Activated T-helper 1 cell treated with Interleukin-2 at 50 U/mL for 16 hours (primary cell): Measurements from ENCODE around the gene FKBP9.
"Not testable (repeated sequence)": the region's sequence is repeated elsewhere in the genome, so short reads cannot be mapped to it uniquely, and the experiment has no call there.

Experiments
- DNase-seq: peaks from one replicate; pipeline ENCODE4 v3.0.0-alpha.2; 2020; ENCODE audit warnings: low read depth

Gene FKBP9

DNA sequence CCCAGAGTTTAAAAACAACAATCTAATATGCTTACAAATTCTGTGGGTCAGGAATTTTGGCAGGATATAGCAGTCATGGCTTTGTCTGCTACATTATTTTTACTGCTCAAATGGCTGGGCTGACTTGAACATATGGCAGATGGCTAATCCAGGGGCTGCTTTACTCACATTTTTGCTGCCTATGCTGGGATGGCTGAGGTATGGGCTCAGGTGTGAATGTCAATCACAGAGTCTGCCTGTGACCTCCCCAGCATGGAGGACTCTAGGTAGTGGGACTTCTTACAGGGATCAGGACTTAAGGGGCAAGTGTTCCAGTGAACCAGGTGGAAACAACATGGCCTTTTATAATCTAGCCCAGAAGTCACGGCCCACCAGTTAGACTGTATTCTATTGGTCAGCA is 4.4 kb upstream of the FKBP9 start:
- DNase-seq = no peak

DNA sequence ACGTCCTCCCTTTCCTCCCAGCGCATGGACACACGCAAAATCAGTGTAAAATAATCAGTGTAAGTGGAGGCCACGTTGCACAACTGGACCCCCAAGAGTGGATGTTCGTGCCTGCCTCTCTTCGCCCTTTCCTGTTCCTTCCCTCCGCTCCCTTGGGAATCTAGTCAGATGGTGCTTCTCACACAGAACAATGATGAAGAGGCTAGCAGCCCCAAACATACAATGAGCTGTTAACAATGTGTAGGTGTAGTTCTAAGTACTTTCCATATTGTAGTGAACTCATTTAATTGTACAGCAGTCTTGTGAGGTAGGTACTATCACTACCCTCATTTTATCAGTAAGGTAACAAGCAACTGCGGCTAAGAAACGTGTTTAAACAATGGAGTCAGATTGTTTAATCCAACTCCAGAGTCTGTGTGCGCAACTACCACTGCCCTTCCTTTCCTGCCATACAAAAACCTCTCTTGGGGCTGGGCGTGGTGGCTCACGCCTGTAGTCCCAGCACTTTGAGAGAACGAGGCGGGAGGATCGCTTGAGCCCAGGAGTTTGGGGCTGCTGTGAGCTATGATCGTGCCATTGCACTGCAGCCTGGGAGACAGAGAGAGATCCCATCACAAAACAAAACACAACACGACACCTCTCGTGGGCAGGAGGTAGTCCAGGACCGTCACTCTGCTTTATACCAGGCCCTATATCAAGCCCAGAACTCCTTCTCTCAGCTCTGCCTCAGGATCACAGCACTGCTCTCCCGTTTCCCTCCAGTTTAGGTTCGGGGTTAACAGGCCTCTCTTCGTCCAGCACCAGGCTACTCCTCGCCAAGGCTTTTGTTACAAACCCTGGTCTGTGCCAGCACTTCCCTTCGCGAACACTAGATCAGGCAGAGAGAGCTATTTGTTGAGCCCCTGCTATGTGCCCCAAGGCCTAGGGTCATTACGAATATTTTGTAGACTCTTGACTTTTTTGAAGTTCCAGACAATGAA is 1.1 kb downstream of the FKBP9 start:
- no peak for DNase-seq

DNA sequence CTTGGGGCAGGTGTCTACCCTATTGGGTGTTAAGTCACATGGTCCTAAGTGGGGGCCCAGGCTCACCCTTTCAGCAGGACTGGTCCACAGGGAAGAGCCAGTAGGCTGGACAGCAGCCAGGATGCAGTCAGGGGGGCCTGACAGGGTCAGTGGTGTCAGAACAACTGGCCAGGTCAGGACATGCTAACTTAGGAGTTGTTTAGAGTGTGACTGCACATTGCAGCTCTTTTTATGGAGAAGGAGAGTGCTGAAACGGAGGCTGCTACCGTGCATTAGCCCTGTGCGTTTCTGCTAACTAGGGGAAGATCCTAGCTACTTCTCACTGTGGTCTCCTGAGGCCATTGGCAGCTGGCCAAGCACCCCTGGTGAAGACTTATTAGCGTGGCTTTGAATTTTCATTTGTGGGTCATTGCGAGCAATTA is 6.7 kb downstream of the FKBP9 start:
- DNase-seq = not testable (repeated sequence)

DNA sequence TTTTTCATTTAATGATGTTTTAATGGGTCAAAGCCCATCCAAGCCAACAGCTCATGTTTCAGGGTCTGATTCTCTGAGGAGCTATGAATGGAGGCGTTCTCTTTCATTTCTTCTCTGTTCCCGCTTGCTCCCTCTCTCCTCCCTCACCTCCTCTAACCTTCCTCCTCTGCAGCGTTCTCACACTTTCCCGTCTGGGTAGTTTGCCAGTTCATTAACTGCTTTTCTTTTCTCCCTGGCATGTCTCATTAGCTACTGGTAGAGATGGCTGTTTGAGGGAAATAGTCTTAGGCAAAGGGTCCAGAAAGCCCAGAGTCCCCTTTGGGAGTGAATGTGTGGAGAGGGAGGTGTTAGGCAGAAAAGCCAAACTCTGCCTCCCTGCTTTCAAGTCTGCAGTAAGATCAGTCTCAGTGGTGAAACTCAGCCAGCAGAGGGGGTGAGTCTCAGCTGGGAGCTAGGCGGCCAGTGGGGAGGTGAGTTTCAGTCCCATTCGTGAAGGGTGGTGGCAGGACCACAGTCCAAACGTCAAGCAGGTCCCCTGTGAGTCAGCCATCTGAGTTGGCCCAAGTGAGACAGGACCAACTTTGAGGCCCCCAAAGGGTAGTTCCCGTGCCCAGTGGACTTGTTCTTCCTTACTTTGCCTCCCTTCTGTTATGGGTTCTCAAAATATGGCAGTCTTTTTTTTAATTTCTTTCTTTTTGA is 7.4 kb downstream of the FKBP9 start:
- not testable (repeated sequence) for DNase-seq

DNA sequence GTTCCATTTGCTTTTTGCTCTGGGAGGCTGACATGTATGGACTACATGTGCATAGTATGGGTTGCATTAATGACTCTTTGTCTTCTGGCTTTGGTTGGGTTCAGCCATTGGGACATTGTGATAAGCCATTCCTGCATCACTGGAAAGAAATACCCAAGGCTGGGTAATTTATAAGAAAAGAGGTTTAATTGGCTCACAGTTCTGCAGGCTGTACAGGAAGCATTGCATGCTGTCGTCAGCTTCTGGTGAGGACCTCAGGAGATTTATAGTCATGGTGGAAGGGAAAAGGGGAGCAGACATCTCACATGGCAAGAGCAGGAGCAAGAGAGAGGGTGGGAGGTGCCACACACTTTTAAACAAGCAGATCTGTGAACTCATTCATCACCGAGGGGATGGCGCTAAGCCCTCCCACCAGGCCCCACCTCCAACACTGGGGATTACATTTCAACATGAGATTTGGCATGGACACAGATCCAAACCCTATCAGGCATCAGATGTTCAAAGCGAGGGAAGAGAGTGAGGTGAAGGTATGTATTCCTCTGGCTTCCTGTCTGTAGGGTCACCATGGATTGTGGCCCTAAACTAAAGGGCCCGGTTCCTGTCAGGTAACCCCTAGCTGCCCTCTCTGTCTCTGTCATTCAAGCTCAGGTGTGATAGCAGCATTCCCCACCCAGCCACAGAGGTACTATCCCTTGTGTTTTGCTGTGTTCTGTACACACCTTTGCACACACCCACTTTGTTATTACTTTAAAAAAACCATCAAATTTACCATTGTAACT is 9.4 kb downstream of the FKBP9 start:
- not testable (repeated sequence) for DNase-seq

DNA sequence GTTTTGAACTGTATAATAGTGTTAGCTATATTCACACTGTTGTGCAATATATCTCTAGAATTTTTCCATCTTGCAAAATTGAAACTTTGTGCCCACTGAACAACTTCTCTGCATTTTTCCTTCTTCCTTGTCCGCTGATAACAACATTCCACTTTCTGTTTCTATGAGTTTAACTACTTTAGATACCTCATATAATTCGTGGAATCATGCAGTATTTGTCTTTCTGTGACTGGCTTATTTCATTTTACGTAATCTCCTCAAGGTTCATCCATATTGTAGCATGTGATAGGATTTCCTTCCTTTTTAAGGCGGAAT is 10.0 kb downstream of the FKBP9 start:
- DNase-seq = not testable (repeated sequence)

DNA sequence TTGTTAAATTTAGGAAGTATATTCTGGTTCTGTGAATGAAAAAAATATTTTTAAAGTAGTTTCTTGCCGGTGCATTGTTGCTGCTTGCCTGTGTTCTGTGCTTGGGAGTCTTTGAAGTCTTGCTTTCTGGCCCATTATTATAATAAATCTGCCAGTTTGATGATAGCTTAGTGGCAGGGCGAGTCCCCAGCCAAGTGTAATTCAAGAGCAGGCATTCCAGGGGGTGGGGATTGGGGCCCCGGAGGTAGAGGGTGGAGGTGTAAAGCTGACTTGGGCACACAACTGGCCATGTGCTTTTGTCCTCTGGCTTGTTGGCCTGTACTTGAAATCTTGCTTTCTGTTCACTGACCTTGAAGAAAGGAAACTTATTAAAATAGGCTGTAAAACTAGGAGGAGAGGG is 14.7 kb downstream of the FKBP9 start:
- not testable (repeated sequence) for DNase-seq

DNA sequence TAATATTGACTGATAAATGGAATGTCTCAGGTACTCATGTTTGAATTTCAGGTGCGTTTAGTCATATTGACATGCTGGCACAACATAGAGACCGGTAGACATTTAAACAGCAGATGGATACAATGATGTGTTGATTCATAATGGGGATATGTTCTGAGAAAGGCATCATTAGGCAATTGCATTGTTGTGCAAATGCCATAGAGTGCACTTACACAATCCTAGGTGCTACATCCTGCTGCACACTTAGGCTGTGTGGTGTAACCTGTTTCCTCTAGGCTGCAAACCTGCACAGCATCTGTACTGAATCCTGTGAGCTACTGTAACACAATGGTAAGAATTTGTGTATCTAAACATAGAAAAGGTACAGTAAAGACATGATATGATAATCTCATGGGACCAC is 19.9 kb downstream of the FKBP9 start:
- DNase-seq = not testable (repeated sequence)

DNA sequence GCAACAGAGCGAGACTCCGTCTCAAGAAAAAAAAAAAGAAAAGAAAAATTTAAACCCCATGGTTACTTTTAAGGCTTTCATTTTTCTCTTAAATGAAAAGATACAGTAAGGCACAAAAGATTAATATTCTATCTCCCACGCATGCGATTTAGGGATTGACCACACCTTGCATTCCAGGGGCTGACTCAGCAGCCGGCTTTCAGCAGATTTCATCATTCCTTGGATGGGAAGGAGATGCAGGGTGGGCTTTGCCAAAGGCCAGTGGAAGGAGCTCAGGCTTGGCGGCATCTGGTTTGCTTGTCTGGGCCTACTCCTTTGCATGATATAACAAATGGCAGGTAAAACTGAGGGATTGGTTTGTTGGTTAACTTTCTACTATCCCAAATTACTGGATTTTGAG is 22.0 kb downstream of the FKBP9 start:
- DNase-seq = not testable (repeated sequence)

DNA sequence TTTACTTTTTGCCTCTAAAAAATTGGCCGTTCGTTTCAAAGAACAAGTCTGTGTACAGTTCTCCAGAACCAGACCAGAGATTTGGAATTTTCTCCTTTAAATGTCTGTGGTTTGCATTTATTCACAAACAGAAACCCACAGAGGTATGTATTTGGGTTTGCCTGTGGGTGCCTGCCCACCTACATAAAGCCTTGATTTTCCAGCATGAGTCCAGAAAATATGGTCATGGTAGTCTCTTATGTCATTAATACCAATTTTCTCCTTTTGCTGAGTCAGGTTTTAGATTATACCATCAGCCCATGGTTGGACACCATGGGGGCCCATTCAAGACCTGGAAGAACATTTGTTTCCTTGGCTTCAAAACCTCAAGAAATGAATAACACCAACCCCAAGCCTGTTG is 22.7 kb downstream of the FKBP9 start:
- not testable (repeated sequence) for DNase-seq

DNA sequence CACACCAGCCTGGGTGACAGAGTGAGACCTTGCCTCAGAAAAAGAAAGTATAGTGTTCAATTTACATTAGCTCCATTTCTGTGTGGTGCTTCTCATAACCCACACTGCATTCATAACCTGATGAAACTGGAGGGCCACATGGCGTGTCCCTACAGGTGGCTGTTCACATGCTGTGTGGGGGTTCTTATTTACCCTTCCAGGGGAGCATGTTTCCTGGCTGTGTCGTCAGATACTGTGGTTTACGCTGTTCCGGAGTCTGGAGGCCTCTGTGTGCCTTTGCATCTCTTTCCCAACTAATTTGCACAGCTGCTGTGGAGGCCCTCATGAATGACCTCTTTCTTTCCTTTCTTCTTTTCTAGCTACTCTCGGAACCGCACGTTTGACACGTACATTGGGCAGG is 30.9 kb downstream of the FKBP9 start:
- DNase-seq = not testable (repeated sequence)

DNA sequence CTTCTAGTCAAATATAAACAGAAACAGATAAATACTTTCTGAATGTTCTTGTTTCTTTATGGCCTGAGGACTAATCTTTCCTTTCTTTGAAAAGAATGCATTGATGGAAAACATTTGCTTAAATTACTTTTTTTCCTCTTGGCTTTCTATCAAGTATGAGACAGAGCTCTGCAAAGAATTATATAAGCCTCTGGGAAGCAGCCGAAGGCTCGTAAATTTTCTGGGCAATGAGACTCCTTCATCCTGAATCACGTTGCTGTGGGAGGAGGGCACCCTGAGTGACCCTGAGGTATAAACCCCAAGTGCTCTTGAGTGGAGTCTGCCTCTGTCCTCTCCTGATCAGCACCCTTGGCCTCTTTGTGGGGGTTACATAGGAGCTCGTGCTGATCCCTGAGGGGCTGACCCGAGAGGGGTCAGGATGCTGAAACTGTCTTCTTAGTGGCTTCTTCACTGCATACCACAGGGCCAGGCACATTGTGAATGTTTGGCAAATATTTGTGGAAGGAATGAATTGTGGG is 33.9 kb downstream of the FKBP9 start:
- DNase-seq = not testable (repeated sequence)

DNA sequence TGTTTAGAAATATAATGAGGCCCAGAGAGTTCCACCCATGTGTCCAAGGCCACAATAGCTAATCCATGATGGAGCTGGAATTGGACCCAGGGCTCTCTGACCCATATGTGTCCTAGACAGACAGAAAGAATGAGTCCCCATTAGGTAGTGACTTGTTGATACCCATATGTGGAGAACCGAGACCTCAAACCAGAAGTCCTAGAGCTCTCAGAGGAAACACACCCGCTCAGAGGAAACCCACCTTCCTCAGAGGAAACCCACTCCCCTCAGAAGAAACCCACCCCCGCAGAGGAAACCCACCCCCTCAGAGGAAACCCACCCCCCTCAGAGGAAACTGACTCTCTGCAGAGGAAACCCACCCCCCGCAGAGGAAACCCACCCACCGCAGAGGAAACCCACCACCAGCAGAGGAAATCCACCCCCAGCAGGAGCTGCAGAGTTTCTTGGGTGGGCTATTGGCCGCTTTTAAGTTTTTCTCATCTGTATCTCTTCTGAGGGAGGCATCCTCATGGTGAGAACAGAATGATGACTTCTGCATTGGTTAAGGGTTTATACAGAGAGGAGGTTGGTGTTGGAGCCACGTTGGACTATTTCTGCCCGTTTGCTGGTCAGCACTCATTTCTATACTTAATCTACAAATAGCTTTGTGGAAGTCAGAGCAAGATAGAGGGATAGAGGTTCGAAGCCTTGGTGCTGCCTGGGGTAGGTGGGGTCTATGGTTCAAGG is 34.9 kb downstream of the FKBP9 start:
- DNase-seq = not testable (repeated sequence)

DNA sequence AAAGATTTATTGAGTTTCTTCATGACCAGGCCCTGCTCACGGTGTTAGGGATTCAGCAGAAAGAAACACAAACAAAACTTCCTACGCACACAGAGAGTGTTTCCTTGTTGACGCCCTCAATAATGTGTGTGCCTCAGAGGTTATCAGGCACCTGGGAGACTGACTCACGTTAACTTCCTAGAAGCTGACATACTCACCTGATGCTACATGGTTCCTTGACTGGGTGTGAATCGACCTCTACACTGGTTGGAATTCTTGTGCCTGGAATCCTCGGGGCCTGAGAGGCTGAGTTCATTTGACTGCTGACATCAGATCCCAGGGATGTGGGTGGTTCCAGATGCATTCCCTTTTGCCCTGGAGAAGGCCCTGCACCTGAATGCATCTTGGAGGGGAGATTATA is 35.5 kb downstream of the FKBP9 start:
- not testable (repeated sequence) for DNase-seq

DNA sequence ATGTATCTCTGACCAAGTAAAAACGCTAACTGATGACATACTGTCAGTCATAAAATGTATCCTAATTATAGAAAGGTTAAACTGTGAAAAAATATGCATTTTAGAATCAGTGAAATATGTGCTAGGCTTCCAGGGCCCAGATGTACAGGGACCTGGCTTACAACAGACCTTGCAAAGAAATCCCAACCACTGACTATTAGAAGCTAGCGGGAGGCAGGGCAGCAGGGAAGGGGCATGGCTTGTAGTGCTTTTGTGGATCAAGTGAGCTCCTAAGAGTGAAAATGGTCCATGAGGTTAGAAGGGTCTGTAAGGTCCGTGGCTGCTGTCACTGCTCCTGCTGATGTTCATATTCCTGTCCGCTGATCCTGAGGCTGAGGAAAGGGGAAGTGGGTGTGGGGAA is 40.7 kb downstream of the FKBP9 start:
- not testable (repeated sequence) for DNase-seq

DNA sequence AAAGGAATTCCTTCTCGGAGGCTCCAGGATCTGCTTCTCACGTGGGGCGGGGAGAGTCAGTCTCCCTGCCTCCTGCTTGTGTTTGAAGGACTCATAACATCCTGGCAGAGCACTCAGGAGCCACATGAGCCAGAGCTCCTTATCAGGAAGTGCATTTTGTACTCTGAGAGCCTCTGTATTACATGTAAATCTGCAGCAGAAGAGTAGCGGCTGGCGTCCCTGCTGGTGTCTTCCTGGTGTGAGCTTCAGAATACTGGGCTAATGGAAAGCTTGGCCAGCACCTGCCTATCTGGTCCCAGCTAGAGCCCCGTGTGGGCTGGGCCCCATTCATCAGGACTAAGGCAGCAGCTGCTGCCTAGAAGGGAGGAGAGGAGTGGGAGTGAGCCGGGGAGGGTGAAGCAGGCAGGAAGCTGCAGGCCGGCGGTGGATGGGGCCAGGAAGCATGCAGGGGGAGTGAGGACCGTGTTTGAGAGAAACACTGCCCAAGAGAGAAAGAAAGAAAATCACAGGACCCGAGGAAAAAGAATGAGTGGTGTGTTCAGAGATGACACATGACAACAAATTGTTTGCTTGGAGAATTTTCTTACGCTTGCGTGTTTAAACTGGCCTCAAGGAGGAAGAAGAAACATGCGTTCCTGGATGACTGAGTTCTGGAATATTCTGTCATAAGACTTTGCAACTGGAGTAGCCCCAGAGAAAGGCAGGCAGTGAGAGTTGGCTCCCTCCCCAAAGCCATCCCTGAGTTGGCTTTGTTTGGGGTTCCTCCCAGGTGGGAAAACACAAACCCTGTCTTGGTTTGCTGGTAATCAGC is 41.3 kb downstream of the FKBP9 start:
- not testable (repeated sequence) for DNase-seq

DNA sequence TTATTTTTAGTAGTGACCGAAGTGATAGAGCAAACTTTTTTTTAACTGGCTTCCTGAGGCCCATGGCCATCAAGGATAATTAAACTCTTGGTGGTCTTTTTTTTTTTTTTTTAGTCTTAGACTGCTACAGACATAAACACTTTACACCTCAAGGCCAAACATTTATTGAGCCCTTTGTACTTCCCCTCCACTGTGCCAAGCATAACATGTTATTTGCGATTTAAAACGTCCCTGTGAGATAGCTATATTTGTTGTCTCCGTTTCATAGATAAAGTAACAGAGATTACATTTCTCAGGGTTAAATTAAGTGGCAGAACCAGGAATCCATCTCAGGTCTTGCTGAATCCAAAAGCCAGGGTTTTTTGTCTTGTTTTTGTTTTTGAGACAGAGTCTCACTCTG is 42.1 kb downstream of the FKBP9 start:
- not testable (repeated sequence) for DNase-seq

DNA sequence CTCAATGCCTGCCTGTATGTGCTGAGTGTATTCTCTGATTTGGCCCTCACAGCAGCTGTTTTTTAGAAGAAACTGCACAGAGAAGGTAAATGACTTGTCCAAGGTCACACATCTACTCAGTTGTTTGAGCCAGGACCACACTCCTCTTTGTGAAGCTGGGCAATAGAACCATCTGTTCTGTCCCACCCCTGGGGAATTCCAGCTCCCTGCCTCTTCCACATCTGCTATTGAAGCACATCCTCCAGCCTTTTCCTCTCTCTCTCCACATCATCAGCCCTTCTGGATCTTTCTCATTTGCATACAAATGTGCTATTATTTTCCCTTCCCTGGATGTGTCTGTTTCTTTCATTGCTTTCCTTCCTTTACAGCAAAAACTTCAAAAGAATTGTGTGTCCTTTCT is 45.9 kb downstream of the FKBP9 start:
- DNase-seq = not testable (repeated sequence)

DNA sequence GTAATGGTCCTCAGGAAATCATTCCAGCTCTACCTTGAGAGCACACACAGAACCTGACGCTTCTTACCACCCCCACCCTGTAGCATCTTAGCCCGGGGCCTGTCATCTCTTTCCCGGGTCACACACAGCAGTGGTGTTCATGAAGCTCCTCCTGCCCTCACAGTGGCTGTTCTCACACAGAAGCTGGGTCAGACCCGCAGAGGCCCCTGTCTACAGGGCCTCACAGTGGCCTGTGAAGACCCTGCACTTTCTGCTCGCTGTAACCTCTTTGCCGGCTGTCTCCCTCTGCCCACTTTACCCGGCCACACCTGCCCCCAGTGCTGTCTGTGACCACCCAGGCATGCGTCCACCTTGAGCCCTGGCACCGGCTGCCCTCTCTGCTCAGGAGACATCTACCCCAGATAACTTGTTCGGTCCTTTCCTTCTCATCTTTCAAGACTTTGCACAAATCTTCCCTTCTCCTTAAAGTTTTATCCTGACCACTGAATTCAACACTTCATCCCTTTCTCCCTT is 46.9 kb downstream of the FKBP9 start:
- DNase-seq = not testable (repeated sequence)

DNA sequence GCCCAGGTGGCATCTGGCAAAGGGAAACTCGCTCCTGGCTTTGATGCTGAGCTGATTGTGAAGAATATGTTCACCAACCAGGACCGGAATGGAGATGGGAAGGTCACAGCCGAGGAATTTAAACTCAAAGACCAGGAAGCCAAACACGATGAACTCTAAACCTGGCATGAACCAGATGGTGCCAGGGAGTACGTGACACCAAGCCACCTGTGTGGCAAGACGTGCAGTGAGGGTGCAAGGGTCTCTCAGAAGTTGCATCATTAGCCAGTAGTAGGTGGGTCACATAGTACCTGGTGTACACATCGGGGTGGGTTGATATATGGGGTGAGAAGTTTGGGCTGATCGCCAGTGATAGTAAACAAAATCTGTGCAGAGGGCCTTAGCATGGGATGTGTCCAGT is 48.0 kb downstream of the FKBP9 start:
- DNase-seq = not testable (repeated sequence)
